ENCODE measurements around the gene GAST. TPM values are rescaled to one million over a fixed set of nuclear protein-coding genes. Genes with fewer than 3 reads are reported as not detected.

Gene GAST
- total RNA-seq, 1 experiment from 2014 or later = not detected

- Histone ChIP-seq H3K4ac (ENCODE audit: low read depth, low read length) (no peak overlapping the region), H3K9ac (ENCODE audit: extremely low read depth, insufficient read length, low read length) (no peak overlapping the region), H2AK5ac (ENCODE audit: insufficient read length, low read length) (no peak overlapping the region), H3K27ac (ENCODE audit: insufficient read length, low read depth, low read length) (no peak overlapping the region), H2BK20ac (ENCODE audit: low read depth, low read length, poor library complexity, severe bottlenecking) (no peak overlapping the region), H3T11ph (ENCODE audit: low read length) (no peak overlapping the region), H2BK5ac (ENCODE audit: insufficient read length, low read length) (no peak overlapping the region), H2BK12ac (ENCODE audit: insufficient read length, low read depth, low read length) (no peak overlapping the region), H3K18ac (ENCODE audit: insufficient read length, low read depth, low read length) (no peak overlapping the region), H4K91ac (ENCODE audit: insufficient read length, low read depth, low read length) (peak overlapping the region; percentile 11), H3K27me3 (ENCODE audit: insufficient read depth, low read length) (peaks cover 6% of the 10 kb centered on the region; the same call in 1 of the 2 replicates), H3K23me2 (ENCODE audit: insufficient read length, low read depth, low read length, poor library complexity, severe bottlenecking) (peaks cover 8% of the 10 kb centered on the region), H3K4me2 (ENCODE audit: insufficient read depth, insufficient read length, low read length) (no peak overlapping the region), H3K79me2 (ENCODE audit: insufficient read depth, low read length) (no peaks in the 10 kb centered on the region), H3K56ac (ENCODE audit: insufficient read length, low read depth, low read length) (no peak overlapping the region), H4K5ac (ENCODE audit: insufficient read length, low read depth, low read length) (no peak overlapping the region), H3K23ac (ENCODE audit: insufficient read length, low read depth, low read length) (no peak overlapping the region), H4K20me1 (ENCODE audit: control insufficient read depth, insufficient read depth, insufficient read length) (no peaks in the 10 kb centered on the region), H3K9me3 (ENCODE audit: control insufficient read depth, low read depth, low read length) (no peaks in the 10 kb centered on the region), H3K14ac (ENCODE audit: insufficient read depth, low read length) (no peak overlapping the region), H2BK120ac (ENCODE audit: low read depth, low read length, poor library complexity, severe bottlenecking) (no peak overlapping the region), H3K4me1 (ENCODE audit: insufficient read depth, low read length) (no peaks in the 10 kb centered on the region), H3K79me1 (ENCODE audit: insufficient read depth, low read depth, low read length, poor library complexity, severe bottlenecking) (no peaks in the 10 kb centered on the region), H2AFZ (ENCODE audit: low read length) (no peak overlapping the region), H4K8ac (replicated peaks; ENCODE audit: insufficient read length, low read depth, low read length) (no peak overlapping the region), H2BK15ac (ENCODE audit: low read depth, low read length) (no peak overlapping the region)
- WGBS (ENCODE audit: extremely low coverage, insufficient read length, low lambda C conversion rate) = no CpG with 5 or more reads among the region's 5 CpGs
- H3K4me1 Mint-ChIP-seq = peaks cover 10 to 33% of the 10 kb centered on the region in 2 experiments
- peak overlapping the region in 1 of 3 experiments; percentile 89; a peak in 2 of 7 replicates for H3K27ac Mint-ChIP-seq
- DNase-seq = no peak
- no peaks in the 10 kb centered on the region for H3K36me3 Mint-ChIP-seq (ENCODE audit: insufficient read depth in 1 of 3, low read depth in 3 of 3)
- no peak for TF ChIP-seq CTCF (conservative IDR thresholded peaks at IDR 0.05)
- H3K27me3 Mint-ChIP-seq (ENCODE audit: low read depth) = peaks cover 42% of the 10 kb centered on the region
- no peak overlapping the region; a peak in 1 of 5 replicates for H3K4me3 Mint-ChIP-seq
- no peaks in the 10 kb centered on the region for H3K9me3 Mint-ChIP-seq
These were observed 26.6 kb downstream of the GAST start for GRCh38 chr17:41738801-41739112.
